H1 (cell line): Measurements from ENCODE around the gene GPR39. TPM values are rescaled to one million over a fixed set of nuclear protein-coding genes. Genes with fewer than 3 reads are reported as not detected.

Source experiments
- CTCF ChIA-PET: fragments of 300-600 bp; sonication (Branson Sonifier 250); formaldehyde crosslinking; loops from one replicate; lab custom pipeline; 2021; ENCODE audit not compliant: partially characterized antibody; lab: Charles Lee
- POLR2A ChIA-PET: fragments of 300-600 bp; sonication (Branson Sonifier 250); formaldehyde crosslinking; loops from one replicate; lab custom pipeline; 2021; ENCODE audit warnings: inconsistent platforms; ENCODE audit not compliant: partially characterized antibody; lab: Charles Lee
- DNase-seq, 2 experiments: peaks; one replicate each; pipeline versions ENCODE4 v3.0.0 to v3.0.0-alpha.2; 2010 to 2022; ENCODE audit warnings: low spot score in 2 of 2, low read depth in 1 of 2, mixed read lengths in 1 of 2
- FAIRE-seq: peaks from 2 replicates; lab custom pipeline; 2011; peaks lifted over from hg19 to GRCh38; lab: Jason Lieb, UNC
- H2AFZ ChIP-seq: 2 replicates; pipeline ENCODE4 v1.8.1; 2012; ENCODE audit warnings: low read length, inconsistent platforms
- H2AK5ac ChIP-seq: 2 replicates; pipeline ENCODE4 v1.6.1; 2013; ENCODE audit warnings: low read depth, low read length
- H2BK120ac ChIP-seq: replicated peaks from 2 replicates; pipeline ENCODE3; 2013; ENCODE audit warnings: low read depth, low read length, inconsistent platforms
- H2BK12ac ChIP-seq: 2 replicates; pipeline ENCODE4 v1.6.1; 2013; ENCODE audit warnings: low read depth, low read length
- H2BK15ac ChIP-seq: 2 replicates; pipeline ENCODE4 v1.6.1; 2013; ENCODE audit warnings: low read length
- H2BK20ac ChIP-seq: 2 replicates; pipeline ENCODE4 v1.6.1; 2013; ENCODE audit warnings: low read length
- H2BK5ac ChIP-seq: 2 replicates; pipeline ENCODE4 v1.6.1; 2013; ENCODE audit warnings: low read depth, low read length
- H3K14ac ChIP-seq: 2 replicates; pipeline ENCODE4 v1.6.1; 2013; ENCODE audit warnings: inconsistent platforms; ENCODE audit not compliant: insufficient read length
- H3K18ac ChIP-seq: 2 replicates; pipeline ENCODE4 v1.6.1; 2013; ENCODE audit warnings: low read length; ENCODE audit errors: extremely low read depth
- H3K23ac ChIP-seq: 2 replicates; pipeline ENCODE4 v1.6.1; 2013; ENCODE audit warnings: inconsistent platforms; ENCODE audit not compliant: insufficient read length
- H3K23me2 ChIP-seq: 2 replicates; pipeline ENCODE4 v1.6.1; 2013; ENCODE audit warnings: low read depth, low read length
- H3K27ac ChIP-seq: 2 replicates; pipeline ENCODE4 v1.6.1; 2011; ENCODE audit warnings: low read depth, low read length, inconsistent platforms
- H3K27me3 ChIP-seq, 4 experiments: replicated peaks in 1 of 4; 1 replicate in 1 of 4; 2 replicates in 3 of 4; pipeline versions ENCODE4 v1.6.1 to v1.8.1; 2011 to 2013; ENCODE audit warnings: low read length in 3 of 4, mild to moderate bottlenecking in 3 of 4, inconsistent platforms in 2 of 4, mixed read lengths in 2 of 4, moderate library complexity in 1 of 4; ENCODE audit not compliant: control insufficient read depth in 3 of 4, insufficient read depth in 3 of 4; ENCODE audit errors: extremely low read depth in 1 of 4
- H3K36me3 ChIP-seq, 4 experiments: 2 replicates each; pipeline versions ENCODE4 v1.6.1 to v1.8.1; 2011 to 2013; ENCODE audit warnings: mild to moderate bottlenecking in 4 of 4, low read length in 3 of 4, moderate library complexity in 2 of 4, control low read depth in 1 of 4, inconsistent platforms in 1 of 4; ENCODE audit not compliant: insufficient read depth in 4 of 4, control insufficient read depth in 2 of 4
- H3K4ac ChIP-seq: replicated peaks from 2 replicates; pipeline ENCODE3; 2013; ENCODE audit warnings: low read length, low read depth, mixed read lengths, inconsistent platforms; ENCODE audit not compliant: insufficient read length
- H3K4me1 ChIP-seq, 4 experiments: replicated peaks in 1 of 4; 1 replicate in 1 of 4; 2 replicates in 3 of 4; pipeline versions ENCODE4 v1.6.1 to v1.8.1; 2011 to 2013; ENCODE audit warnings: low read length in 3 of 4, inconsistent platforms in 2 of 4, mixed read lengths in 1 of 4; ENCODE audit not compliant: insufficient read depth in 4 of 4, control insufficient read depth in 3 of 4
- H3K4me2 ChIP-seq, 2 experiments: 2 replicates each; pipeline versions ENCODE4 v1.6.1 to v1.8.1; 2011 to 2013; ENCODE audit warnings: low read depth in 2 of 2, low read length in 2 of 2, control low read depth in 1 of 2, inconsistent platforms in 1 of 2, mild to moderate bottlenecking in 1 of 2; ENCODE audit not compliant: insufficient read depth in 1 of 2
- H3K4me3 ChIP-seq, 4 experiments: fragments of 200-600, 300-600 bp in 1 of 4; sonication (generic), shearing (Covaris generic), sonication (Bioruptor Twin) in 1 of 4; 2 replicates each; pipeline versions ENCODE4 v1.5.1 to v1.8.1; 2011 to 2016; ENCODE audit warnings: low read length in 4 of 4, low read depth in 3 of 4, control low read depth in 2 of 4, inconsistent platforms in 2 of 4, mild to moderate bottlenecking in 2 of 4, mixed read lengths in 1 of 4, moderate library complexity in 1 of 4; ENCODE audit not compliant: insufficient read depth in 2 of 4; ENCODE audit errors: extremely low read depth in 1 of 4
- H3K56ac ChIP-seq: replicated peaks from 2 replicates; pipeline ENCODE3; 2013; ENCODE audit warnings: low read depth, mild to moderate bottlenecking, mixed read lengths, low read length, inconsistent platforms; ENCODE audit not compliant: insufficient read length
- H3K79me1 ChIP-seq: 2 replicates; pipeline ENCODE4 v1.6.1; 2013; ENCODE audit warnings: low read depth, low read length, control low read depth
- H3K79me2 ChIP-seq, 2 experiments: 2 replicates each; pipeline versions ENCODE4 v1.6.1 to v1.8.1; 2012 to 2013; ENCODE audit warnings: low read length in 2 of 2, mild to moderate bottlenecking in 2 of 2, inconsistent platforms in 1 of 2; ENCODE audit not compliant: insufficient read depth in 2 of 2, control insufficient read depth in 1 of 2
- H3K9ac ChIP-seq, 4 experiments: replicated peaks in 1 of 4; 1 replicate in 1 of 4; 2 replicates in 3 of 4; pipeline versions ENCODE4 v1.6.1 to v1.8.1; 2011 to 2013; ENCODE audit warnings: low read depth in 3 of 4, low read length in 3 of 4, control low read depth in 2 of 4, mild to moderate bottlenecking in 2 of 4, moderate library complexity in 2 of 4, inconsistent platforms in 1 of 4; ENCODE audit errors: extremely low read depth in 1 of 4
- H3K9me3 ChIP-seq, 2 experiments: 2 replicates each; pipeline versions ENCODE4 v1.6.1 to v1.8.1; 2012 to 2013; ENCODE audit warnings: mild to moderate bottlenecking in 2 of 2, moderate library complexity in 2 of 2, control low read depth in 1 of 2, inconsistent platforms in 1 of 2, low read depth in 1 of 2, low read length in 1 of 2, mixed read lengths in 1 of 2; ENCODE audit not compliant: insufficient read depth in 2 of 2
- H4K20me1 ChIP-seq, 2 experiments: replicated peaks in 1 of 2; 2 replicates each; pipeline versions ENCODE3 to v1.8.1; 2011 to 2013; ENCODE audit warnings: inconsistent platforms in 2 of 2, low read length in 2 of 2, mild to moderate bottlenecking in 1 of 2; ENCODE audit not compliant: insufficient read depth in 2 of 2, control insufficient read depth in 1 of 2
- H4K5ac ChIP-seq: 2 replicates; pipeline ENCODE4 v1.6.1; 2013; ENCODE audit warnings: low read length, low read depth, mixed read lengths, inconsistent platforms; ENCODE audit not compliant: insufficient read length
- H4K8ac ChIP-seq: 2 replicates; pipeline ENCODE4 v1.8.0; 2013; ENCODE audit warnings: mild to moderate bottlenecking, moderate library complexity, low read length, inconsistent platforms; ENCODE audit not compliant: insufficient read depth; ENCODE audit errors: extremely low read depth
- H4K91ac ChIP-seq: replicated peaks from 2 replicates; pipeline ENCODE3; 2013; ENCODE audit warnings: low read length, mixed read lengths, inconsistent platforms; ENCODE audit not compliant: insufficient read length
- BACH1 ChIP-seq: IDR thresholded peaks from 2 replicates; pipeline ENCODE4 v1.6.1; 2012; ENCODE audit warnings: low read length, improper control_type of control experiment
- BRCA1 ChIP-seq: IDR thresholded peaks from 2 replicates; pipeline ENCODE4 v1.6.1; 2012; ENCODE audit warnings: low read depth, low read length, improper control_type of control experiment
- CTCF ChIP-seq, 3 experiments: IDR thresholded peaks; 1 replicate in 2 of 3; 2 replicates in 1 of 3; pipeline versions ENCODE4 v1.5.1 to v1.6.1; 2011; ENCODE audit warnings: low read length in 3 of 3, mild to moderate bottlenecking in 3 of 3, inconsistent platforms in 2 of 3, low read depth in 1 of 3, moderate library complexity in 1 of 3; ENCODE audit not compliant: insufficient read depth in 1 of 3; ENCODE audit errors: control extremely low read depth in 1 of 3
- EGR1 ChIP-seq: IDR thresholded peaks from 2 replicates; pipeline ENCODE4 v1.6.1; 2011; ENCODE audit warnings: low read depth, low read length, borderline replicate concordance
- GABPA ChIP-seq: IDR thresholded peaks from 2 replicates; pipeline ENCODE4 v1.6.1; 2011; ENCODE audit warnings: mild to moderate bottlenecking, low read length, moderate library complexity, borderline replicate concordance; ENCODE audit not compliant: insufficient read depth
- JUN ChIP-seq: IDR thresholded peaks from 2 replicates; pipeline ENCODE4 v1.6.1; 2011; ENCODE audit warnings: low read depth, mild to moderate bottlenecking, improper control_type of control experiment, low read length
- KDM5A ChIP-seq: fragments of 200-600 bp; IDR thresholded peaks from 2 replicates; pipeline ENCODE4 v1.7.1; 2012; ENCODE audit warnings: mild to moderate bottlenecking, low read length, inconsistent platforms, mixed read lengths
- POLR2A ChIP-seq, 2 experiments: IDR thresholded peaks; 1 replicate in 1 of 2; 2 replicates in 1 of 2; pipeline ENCODE4 v1.6.1; 2011; ENCODE audit warnings: low read depth in 2 of 2, low read length in 2 of 2, mild to moderate bottlenecking in 2 of 2; ENCODE audit errors: control extremely low read depth in 1 of 2
- SIX5 ChIP-seq: IDR thresholded peaks from 2 replicates; pipeline ENCODE4 v1.6.1; 2011; ENCODE audit warnings: mild to moderate bottlenecking, low read depth, low read length
- SP2 ChIP-seq: IDR thresholded peaks from 2 replicates; pipeline ENCODE4 v1.6.1; 2012; ENCODE audit warnings: mild to moderate bottlenecking, low read length, inconsistent platforms
- WGBS, 2 experiments: shearing (Covaris generic) in 1 of 2; methylation state at CpG; one replicate each; pipeline versions ENCODE4 v1.1.6 to v1.1.7; 2013 to 2015; ENCODE audit warnings: low lambda C conversion rate in 2 of 2, mixed read lengths in 2 of 2, inconsistent platforms in 1 of 2, low coverage in 1 of 2, missing lambda C conversion rate in 1 of 2; ENCODE audit not compliant: insufficient replicate concordance in 2 of 2, insufficient coverage in 1 of 2, insufficient read length in 1 of 2; ENCODE audit errors: extremely low coverage in 1 of 2, missing lambda C conversion rate in 1 of 2; 5-methylcytosine and 5-hydroxymethylcytosine counted together
- polyA plus RNA-seq, 7 experiments: library from polyadenylated mRNA; depleted of rRNA in 3 of 7; stranded (reverse) in 5 of 7; unstranded in 2 of 7; fragments of >200 nt in 5 of 7; fragments of 200-250 nt in 2 of 7; gene quantifications; 1 replicate in 5 of 7; 2 replicates in 1 of 7; 4 replicates in 1 of 7; pipeline versions ENCODE4 v1.2.1 to v1.2.3, GENCODE V29; 2011 to 2013; ENCODE audit warnings: missing spikeins in 2 of 7, mixed read lengths in 2 of 7
- total RNA-seq: library from RNA; stranded (reverse); fragmentation: NEBNext Ultra II Directional; extraction: Animal tissue kit (Norgen Biotek cat#: 25700); gene quantifications from 2 replicates; pipeline ENCODE4 v1.2.1, GENCODE V29; 2021
- TF ChIP-seq, protein P1 (sequence below): IDR thresholded peaks from 2 replicates; pipeline ENCODE4 v1.6.1; 2012; ENCODE audit warnings: inconsistent platforms

GPR39 gene
- total and polyA plus RNA-seq, 2 of the 8 experiments (the other 6 are each of a cell fraction or from before 2014, with no cell fraction given) = 0.63 to 2.7 TPM

DNA sequence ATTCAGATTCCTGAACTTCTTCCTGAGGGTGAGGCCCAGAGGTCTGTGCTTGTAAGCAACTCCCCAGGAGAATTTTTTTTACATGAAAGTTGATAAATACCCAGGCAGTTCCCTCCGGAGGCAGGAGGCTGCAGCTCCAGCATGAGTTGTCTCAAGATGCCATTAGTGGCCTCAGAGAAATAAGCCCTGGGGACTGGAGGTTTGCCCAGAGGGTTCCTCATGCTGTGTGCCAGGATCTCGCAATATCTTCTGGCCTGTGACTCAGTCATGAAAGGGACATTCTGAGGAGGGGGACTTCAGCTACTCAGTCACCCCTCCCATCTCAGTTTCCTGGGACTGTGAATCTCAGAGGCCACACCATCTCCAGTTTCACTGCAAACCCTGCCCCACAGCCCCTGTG is 203.5 kb downstream of the GPR39 start:
- Histone ChIP-seq H3K4me3 (no peak overlapping the region), H4K8ac (no peak overlapping the region), H4K5ac (no peak overlapping the region), H2BK12ac (no peak overlapping the region), H3K23ac (no peak overlapping the region), H2AK5ac (no peak overlapping the region), H2BK120ac (no peak overlapping the region), H3K79me1 (no peaks in the 10 kb centered on the region), H4K20me1 (no peaks in the 10 kb centered on the region), H3K79me2 (no peaks in the 10 kb centered on the region), H3K9ac (no peak overlapping the region), H2BK5ac (no peak overlapping the region), H3K14ac (no peak overlapping the region), H3K18ac (no peak overlapping the region), H2AFZ (no peak overlapping the region), H2BK15ac (no peak overlapping the region), H3K4ac (no peak overlapping the region), H3K9me3 (0 out of 4 replicates have a peak, but pooled peaks cover 6 to 7% of the 10 kb centered on the region in 2 experiments), H3K4me2 (no peak overlapping the region), H4K91ac (no peak overlapping the region), H3K36me3 (no peaks in the 10 kb centered on the region), H3K27me3 (no peaks in the 10 kb centered on the region), H3K4me1 (peaks cover 0 to 7% (median 5%) of the 10 kb centered on the region in 4 experiments; a peak in 4 of 7 replicates), H3K23me2 (no peaks in the 10 kb centered on the region), H3K27ac (no peak overlapping the region), H2BK20ac (no peak overlapping the region), H3K56ac (no peak overlapping the region)
- FAIRE-seq = no peak
- 100% methylated on average over 2 of the region's 2 CpGs; no CpG with 5 or more reads in 1 of the 2 experiments for WGBS, 2 experiments
- ChIA-PET POLR2A (no interaction called here), CTCF (interaction anchor here (1.1 to 1.5 kb wide), 2 partner anchors 73 to 552 kb away, joined by 3 to 4 read pairs; no protein-coding TSS in a partner anchor)
- no peak for DNase-seq
- TF ChIP-seq BACH1 (no peak), POLR2A (IDR thresholded peaks at IDR 0.05; ENCODE audit: control extremely low read depth in 1 of 2, low read depth in 2 of 2, low read length in 2 of 2) (no peak), SIX5 (no peak), GABPA (no peak), CTCF (IDR thresholded peaks at IDR 0.05; ENCODE audit: control extremely low read depth in 1 of 3, insufficient read depth in 1 of 3, low read depth in 1 of 3, low read length in 3 of 3) (no peak), BRCA1 (no peak), SP2 (no peak), EGR1 (no peak), JUN (no peak), KDM5A (no peak)
- TF ChIP-seq, protein P1, sequence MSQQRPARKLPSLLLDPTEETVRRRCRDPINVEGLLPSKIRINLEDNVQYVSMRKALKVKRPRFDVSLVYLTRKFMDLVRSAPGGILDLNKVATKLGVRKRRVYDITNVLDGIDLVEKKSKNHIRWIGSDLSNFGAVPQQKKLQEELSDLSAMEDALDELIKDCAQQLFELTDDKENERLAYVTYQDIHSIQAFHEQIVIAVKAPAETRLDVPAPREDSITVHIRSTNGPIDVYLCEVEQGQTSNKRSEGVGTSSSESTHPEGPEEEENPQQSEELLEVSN = no peak
